GM23338 (cell line): ENCODE data around the gene COL18A1. TPM values are rescaled to one million over a fixed set of nuclear protein-coding genes. Genes with fewer than 3 reads are reported as not detected.
A peak's percentile ranks its signal among the peaks of the same experiment; 100 is the strongest.

Experiments
- ATAC-seq: fragments of 200-7000 bp; cut with Tn5 transposase; 3 replicates; pipeline ENCODE4 v1.9.1; 2020
- DNase-seq: peaks from one replicate; pipeline ENCODE4 v3.0.0-alpha.2; 2015; ENCODE audit warnings: low spot score
- H2AFZ ChIP-seq: fragments of 200-600 bp; sonication (generic); 2 replicates; pipeline ENCODE4 v1.8.0; 2016; ENCODE audit warnings: antibody characterized with exemption, mild to moderate bottlenecking, moderate library complexity
- H3F3A ChIP-seq: fragments of 200-600 bp; sonication (generic); replicated peaks from 2 replicates; pipeline ENCODE4 v1.8.0; 2017; ENCODE audit warnings: antibody characterized with exemption, mixed run types, low read depth
- H3K27ac ChIP-seq: fragments of 200-600 bp; sonication (generic); 2 replicates; pipeline ENCODE4 v1.6.1; 2016; ENCODE audit warnings: low read depth
- H3K27me3 ChIP-seq: fragments of 200-600 bp; sonication (generic); 2 replicates; pipeline ENCODE4 v1.8.0; 2016; ENCODE audit warnings: mild to moderate bottlenecking, mixed run types, moderate library complexity; ENCODE audit not compliant: insufficient read depth
- H3K36me3 ChIP-seq: fragments of 200-600 bp; sonication (generic); 2 replicates; pipeline ENCODE4 v1.8.0; 2016; ENCODE audit warnings: mild to moderate bottlenecking; ENCODE audit not compliant: insufficient read depth
- H3K4me1 ChIP-seq: fragments of 200-600 bp; sonication (generic); 2 replicates; pipeline ENCODE4 v1.8.0; 2016; ENCODE audit warnings: mild to moderate bottlenecking, moderate library complexity; ENCODE audit not compliant: insufficient read depth
- H3K4me2 ChIP-seq: fragments of 200-600 bp; sonication (generic); 2 replicates; pipeline ENCODE4 v1.7.1; 2017; ENCODE audit warnings: mixed run types
- H3K4me3 ChIP-seq: fragments of 200-600 bp; sonication (generic); 2 replicates; pipeline ENCODE4 v1.6.1; 2016; ENCODE audit warnings: mixed run types
- H3K79me2 ChIP-seq: fragments of 200-600 bp; sonication (generic); replicated peaks from 2 replicates; pipeline ENCODE4 v1.8.0; 2017; ENCODE audit warnings: mild to moderate bottlenecking; ENCODE audit not compliant: insufficient read depth
- H3K9me2 ChIP-seq: fragments of 200-600 bp; sonication (generic); 2 replicates; pipeline ENCODE4 v1.8.0; 2017; ENCODE audit not compliant: insufficient read depth
- H4K20me1 ChIP-seq: fragments of 200-600 bp; sonication (generic); replicated peaks from 2 replicates; pipeline ENCODE4 v1.8.0; 2017; ENCODE audit warnings: mild to moderate bottlenecking; ENCODE audit not compliant: insufficient read depth
- H3K27ac Mint-ChIP-seq: 2 replicates; pipeline ENCODE4 v1.8.0; 2020; ENCODE audit warnings: inconsistent platforms, mild to moderate bottlenecking, moderate library complexity, mixed read lengths
- H3K27me3 Mint-ChIP-seq: 3 replicates; pipeline ENCODE4 v1.8.0; 2022; ENCODE audit warnings: low read depth, mild to moderate bottlenecking, moderate library complexity, mixed read lengths, inconsistent platforms; ENCODE audit not compliant: insufficient read depth, poor library complexity
- H3K36me3 Mint-ChIP-seq: 3 replicates; pipeline ENCODE4 v1.8.0; 2021; ENCODE audit warnings: low read depth, mild to moderate bottlenecking, inconsistent platforms, moderate library complexity, mixed read lengths
- H3K4me1 Mint-ChIP-seq: 3 replicates; pipeline ENCODE4 v1.8.0; 2020; ENCODE audit warnings: mild to moderate bottlenecking, inconsistent platforms, mixed read lengths
- H3K4me3 Mint-ChIP-seq: 3 replicates; pipeline ENCODE4 v1.8.0; 2021; ENCODE audit warnings: moderate library complexity, mild to moderate bottlenecking, inconsistent platforms, mixed read lengths
- H3K9me3 Mint-ChIP-seq: 3 replicates; pipeline ENCODE4 v1.8.0; 2020; ENCODE audit warnings: moderate library complexity, mild to moderate bottlenecking, inconsistent platforms, mixed read lengths
- EZH2 ChIP-seq: fragments of 200-600 bp; sonication (generic); IDR thresholded peaks from one replicate; pipeline ENCODE4 v1.8.0; 2017; ENCODE audit warnings: antibody characterized with exemption, mild to moderate bottlenecking, low read depth; ENCODE audit not compliant: unreplicated experiment
- POLR2AphosphoS5 ChIP-seq: IDR thresholded peaks from 2 replicates; pipeline ENCODE4 v1.6.1; 2016; ENCODE audit warnings: antibody characterized with exemption, low read depth
- REST ChIP-seq: IDR thresholded peaks from one replicate; pipeline ENCODE4 v1.6.1; 2018; ENCODE audit warnings: antibody characterized with exemption; ENCODE audit not compliant: unreplicated experiment
- polyA plus RNA-seq: library from polyadenylated mRNA; unstranded; fragments of >200 nt; fragmentation: Nextera tagmentation; extraction: Ambion mirVana; gene quantifications from 2 replicates; pipeline ENCODE4 v1.2.1, GENCODE V29; 2016
- total RNA-seq: library from RNA; depleted of rRNA; stranded (reverse); fragments of >200 nt; shearing (Covaris generic); gene quantifications from 2 replicates; pipeline ENCODE4 v1.2.3, GENCODE V29; 2014
- TF ChIP-seq, protein P1 (sequence below), 2 experiments: fragments of 200-600 bp in 1 of 2; sonication (generic) in 1 of 2; conservative IDR thresholded peaks; 2 replicates each; pipeline versions ENCODE4 v1.5.1 to v1.6.1; 2016 to 2017; ENCODE audit warnings: antibody characterized with exemption in 2 of 2, low read depth in 2 of 2, mild to moderate bottlenecking in 2 of 2, moderate library complexity in 1 of 2
- TF ChIP-seq, protein P2 (sequence below): IDR thresholded peaks from 2 replicates; pipeline ENCODE4 v1.6.1; 2016; ENCODE audit warnings: antibody characterized with exemption
- TF ChIP-seq, protein P3 (sequence below): fragments of 250-450 bp; sonication (Bioruptor Pico); IDR thresholded peaks from 2 replicates; pipeline ENCODE4 v1.5.0; 2020; ENCODE audit warnings: mild to moderate bottlenecking, moderate library complexity

COL18A1 gene
- total and polyA plus RNA-seq, 2 experiments from 2014 or later, result 38.4 to 430 TPM

- Histone ChIP-seq H2AFZ (no peak overlapping the region), H3K4me3 (no peak overlapping the region; the same call in 1 of the 2 replicates), H3K36me3 (no peaks in the 10 kb centered on the region; the same call in 1 of the 2 replicates), H3K27me3 (no peaks in the 10 kb centered on the region), H3K4me1 (peaks cover 59% of the 10 kb centered on the region), H3K9me2 (no peaks in the 10 kb centered on the region), H3K27ac (no peak overlapping the region), H4K20me1 (peaks cover 62% of the 10 kb centered on the region), H3K4me2 (0 out of 2 replicates have a peak overlapping the region, but pooled peaks have one; percentile 97), H3K79me2 (peaks cover 86% of the 10 kb centered on the region), H3F3A (peaks cover 20% of the 10 kb centered on the region)
- peak overlapping the region; percentile 93 for H3K27ac Mint-ChIP-seq
- TF ChIP-seq, protein P1, sequence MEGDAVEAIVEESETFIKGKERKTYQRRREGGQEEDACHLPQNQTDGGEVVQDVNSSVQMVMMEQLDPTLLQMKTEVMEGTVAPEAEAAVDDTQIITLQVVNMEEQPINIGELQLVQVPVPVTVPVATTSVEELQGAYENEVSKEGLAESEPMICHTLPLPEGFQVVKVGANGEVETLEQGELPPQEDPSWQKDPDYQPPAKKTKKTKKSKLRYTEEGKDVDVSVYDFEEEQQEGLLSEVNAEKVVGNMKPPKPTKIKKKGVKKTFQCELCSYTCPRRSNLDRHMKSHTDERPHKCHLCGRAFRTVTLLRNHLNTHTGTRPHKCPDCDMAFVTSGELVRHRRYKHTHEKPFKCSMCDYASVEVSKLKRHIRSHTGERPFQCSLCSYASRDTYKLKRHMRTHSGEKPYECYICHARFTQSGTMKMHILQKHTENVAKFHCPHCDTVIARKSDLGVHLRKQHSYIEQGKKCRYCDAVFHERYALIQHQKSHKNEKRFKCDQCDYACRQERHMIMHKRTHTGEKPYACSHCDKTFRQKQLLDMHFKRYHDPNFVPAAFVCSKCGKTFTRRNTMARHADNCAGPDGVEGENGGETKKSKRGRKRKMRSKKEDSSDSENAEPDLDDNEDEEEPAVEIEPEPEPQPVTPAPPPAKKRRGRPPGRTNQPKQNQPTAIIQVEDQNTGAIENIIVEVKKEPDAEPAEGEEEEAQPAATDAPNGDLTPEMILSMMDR (conservative IDR thresholded peaks at IDR 0.05; ENCODE audit: low read depth in 2 of 2), result no peak
- ATAC-seq, result no peak
- peaks cover 26% of the 10 kb centered on the region; the same call in 2 of the 3 replicates for H3K36me3 Mint-ChIP-seq
- H3K4me3 Mint-ChIP-seq, result no peak overlapping the region; the same call in 2 of the 3 replicates
- no peaks in the 10 kb centered on the region for H3K9me3 Mint-ChIP-seq
- peaks cover 76% of the 10 kb centered on the region for H3K4me1 Mint-ChIP-seq
- H3K27me3 Mint-ChIP-seq, result peaks cover 21% of the 10 kb centered on the region
- DNase-seq, result no peak
These were observed 4.6 kb downstream of the COL18A1 start for GRCh38 chr21:45409466-45410150.

- Mint-ChIP-seq H3K9me3 (no peaks in the 10 kb centered on the region), H3K4me1 (peaks cover 83% of the 10 kb centered on the region), H3K27me3 (peaks cover 25% of the 10 kb centered on the region), H3K27ac (no peak overlapping the region), H3K4me3 (no peak overlapping the region; the same call in 2 of the 3 replicates), H3K36me3 (peaks cover 26% of the 10 kb centered on the region)
- Histone ChIP-seq H2AFZ (no peak overlapping the region), H3K4me1 (peaks cover 65% of the 10 kb centered on the region), H3K4me2 (peak overlapping the region; percentile 62; the same call in 1 of the 2 replicates), H4K20me1 (peaks cover 69% of the 10 kb centered on the region), H3K27me3 (no peaks in the 10 kb centered on the region), H3F3A (peaks cover 20% of the 10 kb centered on the region), H3K79me2 (peaks cover 93% of the 10 kb centered on the region), H3K9me2 (no peaks in the 10 kb centered on the region), H3K27ac (no peak overlapping the region), H3K4me3 (no peak overlapping the region), H3K36me3 (no peaks in the 10 kb centered on the region; the same call in 1 of the 2 replicates)
- no peak for ATAC-seq
- no peak for DNase-seq
- TF ChIP-seq REST (no peak), POLR2AphosphoS5 (no peak; the same call in 1 of the 2 replicates), EZH2 (no peak)
- TF ChIP-seq, protein P2, sequence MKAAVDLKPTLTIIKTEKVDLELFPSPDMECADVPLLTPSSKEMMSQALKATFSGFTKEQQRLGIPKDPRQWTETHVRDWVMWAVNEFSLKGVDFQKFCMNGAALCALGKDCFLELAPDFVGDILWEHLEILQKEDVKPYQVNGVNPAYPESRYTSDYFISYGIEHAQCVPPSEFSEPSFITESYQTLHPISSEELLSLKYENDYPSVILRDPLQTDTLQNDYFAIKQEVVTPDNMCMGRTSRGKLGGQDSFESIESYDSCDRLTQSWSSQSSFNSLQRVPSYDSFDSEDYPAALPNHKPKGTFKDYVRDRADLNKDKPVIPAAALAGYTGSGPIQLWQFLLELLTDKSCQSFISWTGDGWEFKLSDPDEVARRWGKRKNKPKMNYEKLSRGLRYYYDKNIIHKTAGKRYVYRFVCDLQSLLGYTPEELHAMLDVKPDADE, result no peak
- TF ChIP-seq, protein P3, sequence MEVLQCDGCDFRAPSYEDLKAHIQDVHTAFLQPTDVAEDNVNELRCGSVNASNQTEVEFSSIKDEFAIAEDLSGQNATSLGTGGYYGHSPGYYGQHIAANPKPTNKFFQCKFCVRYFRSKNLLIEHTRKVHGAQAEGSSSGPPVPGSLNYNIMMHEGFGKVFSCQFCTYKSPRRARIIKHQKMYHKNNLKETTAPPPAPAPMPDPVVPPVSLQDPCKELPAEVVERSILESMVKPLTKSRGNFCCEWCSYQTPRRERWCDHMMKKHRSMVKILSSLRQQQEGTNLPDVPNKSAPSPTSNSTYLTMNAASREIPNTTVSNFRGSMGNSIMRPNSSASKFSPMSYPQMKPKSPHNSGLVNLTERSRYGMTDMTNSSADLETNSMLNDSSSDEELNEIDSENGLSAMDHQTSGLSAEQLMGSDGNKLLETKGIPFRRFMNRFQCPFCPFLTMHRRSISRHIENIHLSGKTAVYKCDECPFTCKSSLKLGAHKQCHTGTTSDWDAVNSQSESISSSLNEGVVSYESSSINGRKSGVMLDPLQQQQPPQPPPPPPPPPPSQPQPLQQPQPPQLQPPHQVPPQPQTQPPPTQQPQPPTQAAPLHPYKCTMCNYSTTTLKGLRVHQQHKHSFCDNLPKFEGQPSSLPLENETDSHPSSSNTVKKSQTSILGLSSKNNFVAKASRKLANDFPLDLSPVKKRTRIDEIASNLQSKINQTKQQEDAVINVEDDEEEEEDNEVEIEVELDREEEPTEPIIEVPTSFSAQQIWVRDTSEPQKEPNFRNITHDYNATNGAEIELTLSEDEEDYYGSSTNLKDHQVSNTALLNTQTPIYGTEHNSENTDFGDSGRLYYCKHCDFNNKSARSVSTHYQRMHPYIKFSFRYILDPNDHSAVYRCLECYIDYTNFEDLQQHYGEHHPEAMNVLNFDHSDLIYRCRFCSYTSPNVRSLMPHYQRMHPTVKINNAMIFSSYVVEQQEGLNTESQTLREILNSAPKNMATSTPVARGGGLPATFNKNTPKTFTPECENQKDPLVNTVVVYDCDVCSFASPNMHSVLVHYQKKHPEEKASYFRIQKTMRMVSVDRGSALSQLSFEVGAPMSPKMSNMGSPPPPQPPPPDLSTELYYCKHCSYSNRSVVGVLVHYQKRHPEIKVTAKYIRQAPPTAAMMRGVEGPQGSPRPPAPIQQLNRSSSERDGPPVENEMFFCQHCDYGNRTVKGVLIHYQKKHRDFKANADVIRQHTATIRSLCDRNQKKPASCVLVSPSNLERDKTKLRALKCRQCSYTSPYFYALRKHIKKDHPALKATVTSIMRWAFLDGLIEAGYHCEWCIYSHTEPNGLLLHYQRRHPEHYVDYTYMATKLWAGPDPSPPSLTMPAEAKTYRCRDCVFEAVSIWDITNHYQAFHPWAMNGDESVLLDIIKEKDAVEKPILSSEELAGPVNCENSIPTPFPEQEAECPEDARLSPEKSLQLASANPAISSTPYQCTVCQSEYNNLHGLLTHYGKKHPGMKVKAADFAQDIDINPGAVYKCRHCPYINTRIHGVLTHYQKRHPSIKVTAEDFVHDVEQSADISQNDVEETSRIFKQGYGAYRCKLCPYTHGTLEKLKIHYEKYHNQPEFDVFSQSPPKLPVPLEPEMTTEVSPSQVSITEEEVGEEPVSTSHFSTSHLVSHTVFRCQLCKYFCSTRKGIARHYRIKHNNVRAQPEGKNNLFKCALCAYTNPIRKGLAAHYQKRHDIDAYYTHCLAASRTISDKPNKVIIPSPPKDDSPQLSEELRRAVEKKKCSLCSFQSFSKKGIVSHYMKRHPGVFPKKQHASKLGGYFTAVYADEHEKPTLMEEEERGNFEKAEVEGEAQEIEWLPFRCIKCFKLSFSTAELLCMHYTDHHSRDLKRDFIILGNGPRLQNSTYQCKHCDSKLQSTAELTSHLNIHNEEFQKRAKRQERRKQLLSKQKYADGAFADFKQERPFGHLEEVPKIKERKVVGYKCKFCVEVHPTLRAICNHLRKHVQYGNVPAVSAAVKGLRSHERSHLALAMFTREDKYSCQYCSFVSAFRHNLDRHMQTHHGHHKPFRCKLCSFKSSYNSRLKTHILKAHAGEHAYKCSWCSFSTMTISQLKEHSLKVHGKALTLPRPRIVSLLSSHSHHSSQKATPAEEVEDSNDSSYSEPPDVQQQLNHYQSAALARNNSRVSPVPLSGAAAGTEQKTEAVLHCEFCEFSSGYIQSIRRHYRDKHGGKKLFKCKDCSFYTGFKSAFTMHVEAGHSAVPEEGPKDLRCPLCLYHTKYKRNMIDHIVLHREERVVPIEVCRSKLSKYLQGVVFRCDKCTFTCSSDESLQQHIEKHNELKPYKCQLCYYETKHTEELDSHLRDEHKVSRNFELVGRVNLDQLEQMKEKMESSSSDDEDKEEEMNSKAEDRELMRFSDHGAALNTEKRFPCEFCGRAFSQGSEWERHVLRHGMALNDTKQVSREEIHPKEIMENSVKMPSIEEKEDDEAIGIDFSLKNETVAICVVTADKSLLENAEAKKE (CRISPR knock-in tag), result no peak
These were observed 5.3 kb downstream of the COL18A1 start for GRCh38 chr21:45410151-45410864.
